Fibroblast of lung (primary cell): ENCODE measurements around the gene CHN2. TPM values are rescaled to one million over a fixed set of nuclear protein-coding genes. Genes with fewer than 3 reads are reported as not detected.

ENCODE experiments used
- DNase-seq, 2 donors: peaks; one replicate each; pipeline versions ENCODE4 v3.0.0 to v3.0.0-alpha.2; 2010; ENCODE audit warnings: low read depth in 2 of 2
- H2AFZ ChIP-seq: 2 replicates; pipeline ENCODE4 v1.5.1; 2012; ENCODE audit warnings: low read length, control low read depth, inconsistent platforms
- H3K27ac ChIP-seq: 2 replicates; pipeline ENCODE4 v1.5.1; 2011; ENCODE audit warnings: low read length, control low read depth; ENCODE audit not compliant: insufficient read depth
- H3K27me3 ChIP-seq: 2 replicates; pipeline ENCODE4 v1.5.1; 2011; ENCODE audit warnings: mild to moderate bottlenecking, low read length; ENCODE audit not compliant: control insufficient read depth, insufficient read depth
- H3K36me3 ChIP-seq: 2 replicates; pipeline ENCODE4 v1.5.1; 2011; ENCODE audit warnings: low read length; ENCODE audit not compliant: control insufficient read depth, insufficient read depth
- H3K4me1 ChIP-seq: 2 replicates; pipeline ENCODE4 v1.5.1; 2011; ENCODE audit warnings: low read length; ENCODE audit not compliant: control insufficient read depth, insufficient read depth; ENCODE audit errors: extremely low read depth
- H3K4me2 ChIP-seq: 2 replicates; pipeline ENCODE4 v1.5.1; 2011; ENCODE audit warnings: low read length, control low read depth; ENCODE audit not compliant: insufficient read depth; ENCODE audit errors: extremely low read depth
- H3K4me3 ChIP-seq, 4 experiments: fragments of 200-600 bp in 1 of 4; sonication (generic) in 1 of 4; replicated peaks in 1 of 4; 2 replicates each; pipeline ENCODE4 v1.5.1; 2011 to 2016; ENCODE audit warnings: low read length in 4 of 4, low read depth in 3 of 4, mild to moderate bottlenecking in 3 of 4, control low read depth in 2 of 4, inconsistent platforms in 1 of 4, mixed read lengths in 1 of 4; ENCODE audit not compliant: insufficient read depth in 1 of 4; ENCODE audit errors: control extremely low read depth in 1 of 4
- H3K79me2 ChIP-seq: 2 replicates; pipeline ENCODE4 v1.5.1; 2012; ENCODE audit warnings: mild to moderate bottlenecking, low read length, inconsistent platforms; ENCODE audit not compliant: control insufficient read depth, insufficient read depth
- H3K9ac ChIP-seq: 2 replicates; pipeline ENCODE4 v1.5.1; 2011; ENCODE audit warnings: mild to moderate bottlenecking, low read length, control low read depth; ENCODE audit not compliant: insufficient read depth
- H3K9me3 ChIP-seq: 2 replicates; pipeline ENCODE4 v1.5.1; 2012; ENCODE audit warnings: low read depth, low read length; ENCODE audit not compliant: control insufficient read depth, insufficient read depth
- H4K20me1 ChIP-seq: 2 replicates; pipeline ENCODE4 v1.5.1; 2011; ENCODE audit warnings: low read length; ENCODE audit not compliant: control insufficient read depth, insufficient read depth; ENCODE audit errors: extremely low read depth
- CTCF ChIP-seq, 2 donors: IDR thresholded peaks in 1 of 2; conservative IDR thresholded peaks in 1 of 2; 1 replicate in 1 of 2; 2 replicates in 1 of 2; pipeline ENCODE4 v1.5.1; 2011 to 2012; ENCODE audit warnings: low read length in 2 of 2, control low read depth in 1 of 2, inconsistent platforms in 1 of 2, low read depth in 1 of 2, mild to moderate bottlenecking in 1 of 2
- EZH2 ChIP-seq: IDR thresholded peaks from 2 replicates; pipeline ENCODE4 v1.5.1; 2012; ENCODE audit warnings: low read length, control low read depth, mild to moderate bottlenecking; ENCODE audit errors: missing control alignments
- polyA plus RNA-seq, 2 donors: library from polyadenylated mRNA; depleted of rRNA in 1 of 2; stranded (reverse) in 1 of 2; unstranded in 1 of 2; fragments of >200 nt; gene quantifications; 2 replicates each; pipeline ENCODE4 v1.2.1, GENCODE V29; 2011 to 2012; ENCODE audit warnings: missing spikeins in 1 of 2
- total RNA-seq: library from RNA; depleted of rRNA; stranded (reverse); fragments of >200 nt; gene quantifications from 2 replicates; pipeline ENCODE4 v1.2.1, GENCODE V29; 2014

Gene CHN2
- total and polyA plus RNA-seq, 2 donors (not counting 1 experiment from before 2014, with no cell fraction given) = 0.33 to 0.53 TPM

GRCh38 chr7:29310625-29311024, 116.0 kb downstream of the CHN2 start:
- Histone ChIP-seq H3K9me3 (no peaks in the 10 kb centered on the region), H3K4me3 (no peak overlapping the region), H4K20me1 (no peaks in the 10 kb centered on the region), H3K27ac (no peak overlapping the region), H3K36me3 (no peaks in the 10 kb centered on the region), H3K9ac (no peak overlapping the region), H3K27me3 (no peaks in the 10 kb centered on the region), H3K79me2 (no peaks in the 10 kb centered on the region), H2AFZ (no peak overlapping the region), H3K4me2 (no peak overlapping the region), H3K4me1 (no peaks in the 10 kb centered on the region)
- DNase-seq = no peak
- no peak for TF ChIP-seq EZH2
- TF ChIP-seq CTCF (conservative IDR thresholded peaks at IDR 0.05 in 1 of 2, IDR thresholded peaks at IDR 0.05 in 1 of 2; ENCODE audit: low read depth in 1 of 2, low read length in 2 of 2) = no peak

DNA sequence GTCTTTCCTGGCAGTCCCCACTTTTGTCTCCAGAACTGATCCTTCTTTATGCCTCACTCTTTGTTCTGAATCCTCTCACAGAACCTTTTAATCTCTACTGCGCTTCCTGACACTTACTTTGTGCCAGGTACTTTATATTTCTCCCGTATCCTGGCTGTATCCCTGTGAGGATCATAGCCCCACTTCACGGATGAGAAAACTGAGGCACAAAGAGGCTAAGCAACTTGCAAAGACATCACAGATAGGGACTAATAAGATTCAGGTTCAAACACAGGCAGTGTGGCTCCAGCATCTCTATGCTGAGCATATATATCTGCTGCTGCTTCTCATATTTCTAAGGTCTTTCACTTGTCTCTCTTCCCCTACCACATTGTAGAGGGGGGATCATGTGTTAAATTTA, 116.7 kb downstream of the CHN2 start:
- Histone ChIP-seq H3K9ac (no peak overlapping the region), H2AFZ (no peak overlapping the region), H4K20me1 (no peaks in the 10 kb centered on the region), H3K4me1 (no peaks in the 10 kb centered on the region), H3K27me3 (no peaks in the 10 kb centered on the region), H3K4me2 (no peak overlapping the region), H3K4me3 (no peak overlapping the region), H3K9me3 (no peaks in the 10 kb centered on the region), H3K36me3 (no peaks in the 10 kb centered on the region), H3K27ac (no peak overlapping the region), H3K79me2 (no peaks in the 10 kb centered on the region)
- no peak for DNase-seq
- TF ChIP-seq EZH2 (no peak), CTCF (conservative IDR thresholded peaks at IDR 0.05 in 1 of 2, IDR thresholded peaks at IDR 0.05 in 1 of 2; ENCODE audit: low read depth in 1 of 2, low read length in 2 of 2) (no peak)

DNA sequence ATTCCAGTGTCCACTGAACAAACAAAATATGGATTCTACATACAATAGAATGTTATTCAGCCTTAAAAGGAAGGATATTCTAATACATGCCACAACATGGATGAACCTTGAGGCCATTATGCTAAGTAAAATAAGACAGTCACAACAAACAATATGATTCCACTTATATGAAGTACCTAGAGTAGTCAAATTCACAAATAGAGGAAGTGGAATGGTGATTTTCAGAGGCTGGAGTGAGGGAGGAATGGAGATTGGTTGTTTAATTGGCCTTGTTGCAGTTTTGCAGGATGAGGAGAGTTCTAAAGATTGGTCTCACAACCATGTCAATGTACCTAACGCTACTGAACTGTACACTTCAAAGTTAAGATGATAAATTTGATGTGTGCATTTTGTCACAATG, 119.6 kb downstream of the CHN2 start:
- H3K9me3 ChIP-seq = no peaks in the 10 kb centered on the region
- TF ChIP-seq EZH2 = no peak
- TF ChIP-seq CTCF (conservative IDR thresholded peaks at IDR 0.05 in 1 of 2, IDR thresholded peaks at IDR 0.05 in 1 of 2; ENCODE audit: low read depth in 1 of 2, low read length in 2 of 2) = no peak
- no peak overlapping the region for H3K4me2 ChIP-seq
- H3K27ac ChIP-seq = no peak overlapping the region
- H4K20me1 ChIP-seq = no peaks in the 10 kb centered on the region
- H3K4me3 ChIP-seq = no peak overlapping the region
- no peaks in the 10 kb centered on the region for H3K27me3 ChIP-seq
- H3K9ac ChIP-seq = no peak overlapping the region
- no peaks in the 10 kb centered on the region for H3K79me2 ChIP-seq
- no peak for DNase-seq
- no peaks in the 10 kb centered on the region for H3K4me1 ChIP-seq
- no peak overlapping the region for H2AFZ ChIP-seq
- no peaks in the 10 kb centered on the region for H3K36me3 ChIP-seq
